Body of pancreas (tissue), 4 donors: Measurements from ENCODE around the gene SLC22A5.

Experiments used
- CTCF ChIP-seq, 7 experiments: fragments of 450-650 bp in 4 of 7; fragments of 200-600 bp in 3 of 7; sonication (generic) in 3 of 7; IDR thresholded peaks; one replicate each; pipeline ENCODE4 v1.5.1; 2016 to 2019; ENCODE audit warnings: antibody characterized with exemption in 7 of 7
- POLR2A ChIP-seq, 3 donors: fragments of 450-650 bp; IDR thresholded peaks; one replicate each; pipeline ENCODE4 v1.6.1; 2016; ENCODE audit warnings: antibody characterized with exemption in 3 of 3, mild to moderate bottlenecking in 2 of 3

GRCh38 chr5:132323202-132323601 is 46.3 kb upstream of the SLC22A5 start:
- TF ChIP-seq CTCF (IDR thresholded peaks at IDR 0.05) (no peak), POLR2A (IDR thresholded peaks at IDR 0.05) (no peak)
